ENCODE data around the gene NEO1.

DNA sequence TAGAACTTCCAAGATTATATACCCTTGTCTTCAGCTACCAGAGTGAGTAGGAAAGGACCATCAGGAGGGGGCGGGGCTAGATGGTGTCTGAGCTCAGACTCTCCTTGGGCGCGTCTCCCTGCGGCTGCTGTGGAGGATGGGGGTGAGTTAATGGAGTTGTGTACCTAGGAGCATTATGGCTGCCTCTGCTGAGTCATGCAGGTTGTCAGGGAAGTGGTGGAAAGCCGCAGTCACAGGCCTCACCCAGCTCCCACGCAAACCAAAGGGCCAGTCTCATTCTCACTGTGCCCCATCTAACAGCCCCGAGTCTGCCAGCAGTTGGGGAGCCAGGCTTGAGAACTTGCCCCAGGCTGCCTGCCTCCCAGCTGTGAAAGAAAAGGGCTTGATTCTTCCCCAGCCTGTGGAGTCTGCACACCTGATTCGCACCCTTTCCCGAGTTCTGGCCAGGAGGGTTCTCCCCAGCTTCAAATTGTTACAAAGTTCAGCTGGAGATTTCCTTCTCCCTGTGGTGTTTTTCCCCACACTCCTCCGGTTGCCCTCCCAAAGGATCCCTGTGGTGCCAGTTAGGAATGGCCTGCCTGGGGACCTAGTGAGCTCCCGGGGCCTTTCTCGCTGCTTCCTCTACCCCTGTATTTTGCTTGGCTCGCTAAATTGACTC lies 173.2 kb downstream of the NEO1 start:
- TF ChIP-seq POLR2A (IDR thresholded peaks at IDR 0.05; ENCODE audit: low read depth, low read length): no peak
- no peak for TF ChIP-seq TAF1 (IDR thresholded peaks at IDR 0.05; ENCODE audit: borderline replicate concordance, low read depth, low read length)
- no peak for TF ChIP-seq POLR2AphosphoS5 (IDR thresholded peaks at IDR 0.05; ENCODE audit: low read depth, low read length)

All from GM12892 (cell line).